K562 (cell line): ENCODE results near the gene UBE2D3. TPM values are rescaled to one million over a fixed set of nuclear protein-coding genes. Genes with fewer than 3 reads are reported as not detected.

Experiments
- ATAC-seq: fragments of 200-7000 bp; cut with Tn5 transposase; 3 replicates; pipeline ENCODE4 v1.9.1; 2020; ENCODE audit warnings: moderate library complexity
- BruUV-seq: library from RNA; stranded (reverse); fragments of 400-500 nt; replicated peaks from 2 replicates; lab custom pipeline; 2021; lab: Mats Ljungman, UMichigan
- CTCF ChIA-PET: fragments of 300-600 bp; formaldehyde crosslinking; extraction: SDS; loops from one replicate; lab custom pipeline; 2021; ENCODE audit warnings: low intra/inter-chr PET ratio; lab: Yijun Ruan, JAX
- POLR2A ChIA-PET: fragments of 300-600, 350-650 bp; sonication (Branson Sonifier 250); formaldehyde crosslinking; extraction: SDS; loops from one replicate; lab custom pipeline; 2021; ENCODE audit warnings: antibody characterized with exemption, inconsistent platforms; lab: Yijun Ruan, JAX
- DNase-seq, 4 experiments: peaks; one replicate each; pipeline versions ENCODE4 v3.0.0 to v3.0.0-alpha.2; 2011 to 2018; ENCODE audit warnings: low spot score in 3 of 4, mixed read lengths in 3 of 4; ENCODE audit errors: extremely low read depth in 1 of 4
- FAIRE-seq: peaks from 2 replicates; lab custom pipeline; 2011; peaks lifted over from hg19 to GRCh38; lab: Jason Lieb, UNC
- H2AFZ ChIP-seq: 2 replicates; pipeline ENCODE4 v1.6.0; 2011; ENCODE audit warnings: low read depth, low read length, control low read depth, inconsistent platforms
- H3K27ac ChIP-seq: fragments of 200-600 bp; 3 replicates; pipeline ENCODE4 v1.8.0; 2011; ENCODE audit warnings: low read depth, mild to moderate bottlenecking, control low read depth, inconsistent platforms, low read length, moderate library complexity, mixed read lengths; ENCODE audit errors: extremely low read depth
- H3K27me3 ChIP-seq, 2 experiments: fragments of 300-600 bp in 1 of 2; 2 replicates in 1 of 2; 3 replicates in 1 of 2; pipeline versions ENCODE4 v1.6.0 to v1.8.0; 2011; ENCODE audit warnings: inconsistent platforms in 2 of 2, low read length in 2 of 2, mild to moderate bottlenecking in 1 of 2, mixed read lengths in 1 of 2, moderate library complexity in 1 of 2; ENCODE audit not compliant: control insufficient read depth in 2 of 2, insufficient read depth in 2 of 2
- H3K36me3 ChIP-seq: fragments of 300-600 bp; 3 replicates; pipeline ENCODE4 v1.8.0; 2011; ENCODE audit warnings: mild to moderate bottlenecking, low read length, inconsistent platforms; ENCODE audit not compliant: control insufficient read depth, insufficient read depth
- H3K4me1 ChIP-seq, 2 experiments: fragments of 200-600 bp in 1 of 2; replicated peaks in 1 of 2; 2 replicates in 1 of 2; 3 replicates in 1 of 2; pipeline versions ENCODE4 v1.5.1 to v1.8.0; 2011; ENCODE audit warnings: inconsistent platforms in 2 of 2, low read length in 2 of 2, mild to moderate bottlenecking in 1 of 2, mixed read lengths in 1 of 2, moderate library complexity in 1 of 2; ENCODE audit not compliant: control insufficient read depth in 2 of 2, insufficient read depth in 2 of 2
- H3K4me2 ChIP-seq: 2 replicates; pipeline ENCODE4 v1.6.1; 2011; ENCODE audit warnings: low read length, control low read depth, inconsistent platforms, mixed read lengths; ENCODE audit not compliant: insufficient read depth
- H3K4me3 ChIP-seq: fragments of 200-600 bp; sonication (generic), shearing (Covaris generic); 2 replicates; pipeline ENCODE4 v1.5.1; 2016; ENCODE audit warnings: control low read depth, inconsistent platforms
- H3K79me2 ChIP-seq: fragments of 200-600 bp; 3 replicates; pipeline ENCODE4 v1.8.0; 2011; ENCODE audit warnings: low read length, inconsistent platforms; ENCODE audit not compliant: control insufficient read depth, insufficient read depth
- H3K9ac ChIP-seq, 2 experiments: 2 replicates each; pipeline versions ENCODE4 v1.6.0 to v1.6.1; 2011; ENCODE audit warnings: low read depth in 2 of 2, low read length in 2 of 2, control low read depth in 1 of 2, inconsistent platforms in 1 of 2, mild to moderate bottlenecking in 1 of 2, mixed read lengths in 1 of 2; ENCODE audit not compliant: insufficient read depth in 1 of 2
- H3K9me1 ChIP-seq: one replicate; pipeline ENCODE4 v1.6.0; 2011; ENCODE audit warnings: inconsistent platforms, mild to moderate bottlenecking, low read length, moderate library complexity; ENCODE audit not compliant: control insufficient read depth, insufficient read depth
- H3K9me3 ChIP-seq: replicated peaks from 2 replicates; pipeline ENCODE4 v1.5.1; 2011; ENCODE audit warnings: low read depth, low read length, inconsistent platforms; ENCODE audit not compliant: control insufficient read depth, insufficient read depth
- H4K20me1 ChIP-seq: replicated peaks from 2 replicates; pipeline ENCODE4 v1.6.1; 2011; ENCODE audit warnings: low read length, inconsistent platforms, mixed read lengths; ENCODE audit not compliant: control insufficient read depth, insufficient read depth
- DMBX1 ChIP-seq: fragments of 250-450 bp; sonication (Bioruptor Pico); IDR thresholded peaks from 2 replicates; pipeline ENCODE4 v1.8.0; 2022; ENCODE audit warnings: inconsistent platforms, mild to moderate bottlenecking, moderate library complexity, borderline replicate concordance
- POLR3G ChIP-seq: IDR thresholded peaks from 2 replicates; pipeline ENCODE4 v1.6.1; 2011; ENCODE audit not compliant: insufficient read length, insufficient replicate concordance; ENCODE audit errors: extremely low read depth
- WGBS: fragments of 100-300 bp; shearing (Covaris generic); methylation state at CpG from one replicate; pipeline ENCODE4 v1.1.6; 2016; ENCODE audit warnings: low coverage, mixed read lengths; ENCODE audit not compliant: insufficient coverage; ENCODE audit errors: missing lambda C conversion rate; 5-methylcytosine and 5-hydroxymethylcytosine counted together
- in situ Hi-C: fragments of 300-500 bp; cut with MboI; formaldehyde crosslinking; loops from 4 replicates; pipeline ENCODE4 v1.15.0; 2018; ENCODE audit warnings: inconsistent platforms, mixed read lengths
- intact Hi-C: fragments of 100-400 bp; cut with micrococcal nuclease; formaldehyde crosslinking; loops from 2 replicates; pipeline ENCODE4 v1.14.2; 2022
- polyA plus RNA-seq, 8 experiments: library from polyadenylated mRNA; depleted of rRNA in 4 of 8; stranded (reverse) in 5 of 8; unstranded in 3 of 8; fragments of >200 nt; fragmentation: Nextera tagmentation in 2 of 8; fragmentation: Illumina TruSeq in 1 of 8; extraction: Ambion mirVana in 2 of 8; extraction: Trizol in 1 of 8; gene quantifications; 2 replicates each; pipeline versions ENCODE4 v1.2.1 to v1.2.3, GENCODE V29; 2011 to 2014; ENCODE audit warnings: inconsistent platforms in 1 of 8, missing spikeins in 1 of 8
- total RNA-seq, 7 experiments: library from RNA; depleted of rRNA in 6 of 7; stranded (reverse); fragments of >200 nt in 6 of 7; fragmentation: Illumina TruSeq in 2 of 7; extraction: Trizol in 2 of 7; gene quantifications; 2 replicates each; pipeline versions ENCODE4 v1.2.1 to v1.2.3, GENCODE V29; 2011 to 2021; ENCODE audit warnings: low replicate concordance in 1 of 7
- TF ChIP-seq, protein P1 (sequence below): fragments of 450-650 bp; IDR thresholded peaks from 2 replicates; pipeline ENCODE4 v1.6.1; 2016; ENCODE audit warnings: mild to moderate bottlenecking, moderate library complexity
- TF ChIP-seq, protein P2 (sequence below): sonication (generic); formaldehyde crosslinking; IDR thresholded peaks from 2 replicates; pipeline ENCODE4 v1.8.0; 2023; ENCODE audit warnings: missing genetic modification reagents, mild to moderate bottlenecking, borderline replicate concordance

Gene UBE2D3
- total and polyA plus RNA-seq, 9 of the 15 experiments (the other 6 are each of a cell fraction or from before 2014, with no cell fraction given), result 191 to 618 (median 292) TPM

DNA sequence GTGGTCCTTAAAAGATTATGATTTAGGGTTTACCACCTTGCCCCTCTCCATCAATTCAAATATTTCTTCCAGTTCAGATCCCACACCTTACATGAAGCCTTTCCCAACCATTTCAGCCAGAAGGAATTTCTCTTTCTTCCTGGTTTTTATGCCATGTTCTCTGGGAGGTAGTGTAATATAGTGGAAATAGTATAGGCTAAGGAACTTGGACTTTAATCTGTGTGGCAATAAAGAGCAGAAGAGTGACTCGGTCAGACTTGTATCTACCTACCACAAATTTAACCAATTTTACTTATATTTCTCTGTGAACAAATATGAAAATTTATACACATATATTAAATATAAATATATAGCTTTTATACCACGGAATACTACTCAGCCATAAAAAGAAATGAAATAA lies 23.0 kb upstream of the UBE2D3 start:
- H3K79me2 ChIP-seq, result no peaks in the 10 kb centered on the region; the same call in 2 of the 3 replicates

More for the DNA sequence above, 23.0 kb upstream of the UBE2D3 start:
- no peak overlapping the region for H3K4me2 ChIP-seq
- FAIRE-seq (no peak), ATAC-seq (no peak), DNase-seq (no peak)
- no peaks in the 10 kb centered on the region for H3K36me3 ChIP-seq
- intact Hi-C loops, result no loop called here
- H3K27me3 ChIP-seq, result no peaks in the 10 kb centered on the region
- in situ Hi-C loops, result no loop called here
- no peaks in the 10 kb centered on the region for H3K9me3 ChIP-seq
- CTCF ChIA-PET, result no interaction called here
- TF ChIP-seq, protein P1, sequence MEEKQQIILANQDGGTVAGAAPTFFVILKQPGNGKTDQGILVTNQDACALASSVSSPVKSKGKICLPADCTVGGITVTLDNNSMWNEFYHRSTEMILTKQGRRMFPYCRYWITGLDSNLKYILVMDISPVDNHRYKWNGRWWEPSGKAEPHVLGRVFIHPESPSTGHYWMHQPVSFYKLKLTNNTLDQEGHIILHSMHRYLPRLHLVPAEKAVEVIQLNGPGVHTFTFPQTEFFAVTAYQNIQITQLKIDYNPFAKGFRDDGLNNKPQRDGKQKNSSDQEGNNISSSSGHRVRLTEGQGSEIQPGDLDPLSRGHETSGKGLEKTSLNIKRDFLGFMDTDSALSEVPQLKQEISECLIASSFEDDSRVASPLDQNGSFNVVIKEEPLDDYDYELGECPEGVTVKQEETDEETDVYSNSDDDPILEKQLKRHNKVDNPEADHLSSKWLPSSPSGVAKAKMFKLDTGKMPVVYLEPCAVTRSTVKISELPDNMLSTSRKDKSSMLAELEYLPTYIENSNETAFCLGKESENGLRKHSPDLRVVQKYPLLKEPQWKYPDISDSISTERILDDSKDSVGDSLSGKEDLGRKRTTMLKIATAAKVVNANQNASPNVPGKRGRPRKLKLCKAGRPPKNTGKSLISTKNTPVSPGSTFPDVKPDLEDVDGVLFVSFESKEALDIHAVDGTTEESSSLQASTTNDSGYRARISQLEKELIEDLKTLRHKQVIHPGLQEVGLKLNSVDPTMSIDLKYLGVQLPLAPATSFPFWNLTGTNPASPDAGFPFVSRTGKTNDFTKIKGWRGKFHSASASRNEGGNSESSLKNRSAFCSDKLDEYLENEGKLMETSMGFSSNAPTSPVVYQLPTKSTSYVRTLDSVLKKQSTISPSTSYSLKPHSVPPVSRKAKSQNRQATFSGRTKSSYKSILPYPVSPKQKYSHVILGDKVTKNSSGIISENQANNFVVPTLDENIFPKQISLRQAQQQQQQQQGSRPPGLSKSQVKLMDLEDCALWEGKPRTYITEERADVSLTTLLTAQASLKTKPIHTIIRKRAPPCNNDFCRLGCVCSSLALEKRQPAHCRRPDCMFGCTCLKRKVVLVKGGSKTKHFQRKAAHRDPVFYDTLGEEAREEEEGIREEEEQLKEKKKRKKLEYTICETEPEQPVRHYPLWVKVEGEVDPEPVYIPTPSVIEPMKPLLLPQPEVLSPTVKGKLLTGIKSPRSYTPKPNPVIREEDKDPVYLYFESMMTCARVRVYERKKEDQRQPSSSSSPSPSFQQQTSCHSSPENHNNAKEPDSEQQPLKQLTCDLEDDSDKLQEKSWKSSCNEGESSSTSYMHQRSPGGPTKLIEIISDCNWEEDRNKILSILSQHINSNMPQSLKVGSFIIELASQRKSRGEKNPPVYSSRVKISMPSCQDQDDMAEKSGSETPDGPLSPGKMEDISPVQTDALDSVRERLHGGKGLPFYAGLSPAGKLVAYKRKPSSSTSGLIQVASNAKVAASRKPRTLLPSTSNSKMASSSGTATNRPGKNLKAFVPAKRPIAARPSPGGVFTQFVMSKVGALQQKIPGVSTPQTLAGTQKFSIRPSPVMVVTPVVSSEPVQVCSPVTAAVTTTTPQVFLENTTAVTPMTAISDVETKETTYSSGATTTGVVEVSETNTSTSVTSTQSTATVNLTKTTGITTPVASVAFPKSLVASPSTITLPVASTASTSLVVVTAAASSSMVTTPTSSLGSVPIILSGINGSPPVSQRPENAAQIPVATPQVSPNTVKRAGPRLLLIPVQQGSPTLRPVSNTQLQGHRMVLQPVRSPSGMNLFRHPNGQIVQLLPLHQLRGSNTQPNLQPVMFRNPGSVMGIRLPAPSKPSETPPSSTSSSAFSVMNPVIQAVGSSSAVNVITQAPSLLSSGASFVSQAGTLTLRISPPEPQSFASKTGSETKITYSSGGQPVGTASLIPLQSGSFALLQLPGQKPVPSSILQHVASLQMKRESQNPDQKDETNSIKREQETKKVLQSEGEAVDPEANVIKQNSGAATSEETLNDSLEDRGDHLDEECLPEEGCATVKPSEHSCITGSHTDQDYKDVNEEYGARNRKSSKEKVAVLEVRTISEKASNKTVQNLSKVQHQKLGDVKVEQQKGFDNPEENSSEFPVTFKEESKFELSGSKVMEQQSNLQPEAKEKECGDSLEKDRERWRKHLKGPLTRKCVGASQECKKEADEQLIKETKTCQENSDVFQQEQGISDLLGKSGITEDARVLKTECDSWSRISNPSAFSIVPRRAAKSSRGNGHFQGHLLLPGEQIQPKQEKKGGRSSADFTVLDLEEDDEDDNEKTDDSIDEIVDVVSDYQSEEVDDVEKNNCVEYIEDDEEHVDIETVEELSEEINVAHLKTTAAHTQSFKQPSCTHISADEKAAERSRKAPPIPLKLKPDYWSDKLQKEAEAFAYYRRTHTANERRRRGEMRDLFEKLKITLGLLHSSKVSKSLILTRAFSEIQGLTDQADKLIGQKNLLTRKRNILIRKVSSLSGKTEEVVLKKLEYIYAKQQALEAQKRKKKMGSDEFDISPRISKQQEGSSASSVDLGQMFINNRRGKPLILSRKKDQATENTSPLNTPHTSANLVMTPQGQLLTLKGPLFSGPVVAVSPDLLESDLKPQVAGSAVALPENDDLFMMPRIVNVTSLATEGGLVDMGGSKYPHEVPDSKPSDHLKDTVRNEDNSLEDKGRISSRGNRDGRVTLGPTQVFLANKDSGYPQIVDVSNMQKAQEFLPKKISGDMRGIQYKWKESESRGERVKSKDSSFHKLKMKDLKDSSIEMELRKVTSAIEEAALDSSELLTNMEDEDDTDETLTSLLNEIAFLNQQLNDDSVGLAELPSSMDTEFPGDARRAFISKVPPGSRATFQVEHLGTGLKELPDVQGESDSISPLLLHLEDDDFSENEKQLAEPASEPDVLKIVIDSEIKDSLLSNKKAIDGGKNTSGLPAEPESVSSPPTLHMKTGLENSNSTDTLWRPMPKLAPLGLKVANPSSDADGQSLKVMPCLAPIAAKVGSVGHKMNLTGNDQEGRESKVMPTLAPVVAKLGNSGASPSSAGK, result no peak
- TF ChIP-seq, protein P2, sequence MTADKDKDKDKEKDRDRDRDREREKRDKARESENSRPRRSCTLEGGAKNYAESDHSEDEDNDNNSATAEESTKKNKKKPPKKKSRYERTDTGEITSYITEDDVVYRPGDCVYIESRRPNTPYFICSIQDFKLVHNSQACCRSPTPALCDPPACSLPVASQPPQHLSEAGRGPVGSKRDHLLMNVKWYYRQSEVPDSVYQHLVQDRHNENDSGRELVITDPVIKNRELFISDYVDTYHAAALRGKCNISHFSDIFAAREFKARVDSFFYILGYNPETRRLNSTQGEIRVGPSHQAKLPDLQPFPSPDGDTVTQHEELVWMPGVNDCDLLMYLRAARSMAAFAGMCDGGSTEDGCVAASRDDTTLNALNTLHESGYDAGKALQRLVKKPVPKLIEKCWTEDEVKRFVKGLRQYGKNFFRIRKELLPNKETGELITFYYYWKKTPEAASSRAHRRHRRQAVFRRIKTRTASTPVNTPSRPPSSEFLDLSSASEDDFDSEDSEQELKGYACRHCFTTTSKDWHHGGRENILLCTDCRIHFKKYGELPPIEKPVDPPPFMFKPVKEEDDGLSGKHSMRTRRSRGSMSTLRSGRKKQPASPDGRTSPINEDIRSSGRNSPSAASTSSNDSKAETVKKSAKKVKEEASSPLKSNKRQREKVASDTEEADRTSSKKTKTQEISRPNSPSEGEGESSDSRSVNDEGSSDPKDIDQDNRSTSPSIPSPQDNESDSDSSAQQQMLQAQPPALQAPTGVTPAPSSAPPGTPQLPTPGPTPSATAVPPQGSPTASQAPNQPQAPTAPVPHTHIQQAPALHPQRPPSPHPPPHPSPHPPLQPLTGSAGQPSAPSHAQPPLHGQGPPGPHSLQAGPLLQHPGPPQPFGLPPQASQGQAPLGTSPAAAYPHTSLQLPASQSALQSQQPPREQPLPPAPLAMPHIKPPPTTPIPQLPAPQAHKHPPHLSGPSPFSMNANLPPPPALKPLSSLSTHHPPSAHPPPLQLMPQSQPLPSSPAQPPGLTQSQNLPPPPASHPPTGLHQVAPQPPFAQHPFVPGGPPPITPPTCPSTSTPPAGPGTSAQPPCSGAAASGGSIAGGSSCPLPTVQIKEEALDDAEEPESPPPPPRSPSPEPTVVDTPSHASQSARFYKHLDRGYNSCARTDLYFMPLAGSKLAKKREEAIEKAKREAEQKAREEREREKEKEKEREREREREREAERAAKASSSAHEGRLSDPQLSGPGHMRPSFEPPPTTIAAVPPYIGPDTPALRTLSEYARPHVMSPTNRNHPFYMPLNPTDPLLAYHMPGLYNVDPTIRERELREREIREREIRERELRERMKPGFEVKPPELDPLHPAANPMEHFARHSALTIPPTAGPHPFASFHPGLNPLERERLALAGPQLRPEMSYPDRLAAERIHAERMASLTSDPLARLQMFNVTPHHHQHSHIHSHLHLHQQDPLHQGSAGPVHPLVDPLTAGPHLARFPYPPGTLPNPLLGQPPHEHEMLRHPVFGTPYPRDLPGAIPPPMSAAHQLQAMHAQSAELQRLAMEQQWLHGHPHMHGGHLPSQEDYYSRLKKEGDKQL (CRISPR knock-in tag), result no peak
- TF ChIP-seq DMBX1 (CRISPR knock-in tag) (no peak), POLR3G (no peak)
- no peak overlapping the region for H3K27ac ChIP-seq
- H3K9me1 ChIP-seq, result no peaks in the 10 kb centered on the region
- POLR2A ChIA-PET, result interaction anchor here (0.8 to 1.2 kb wide), 2 partner anchors 17 to 22 kb away, joined by 3 read pairs; no protein-coding TSS in a partner anchor
- H2AFZ ChIP-seq, result no peak overlapping the region
- no peak overlapping the region for H3K9ac ChIP-seq
- H3K4me1 ChIP-seq, result no peaks in the 10 kb centered on the region
- H3K4me3 ChIP-seq, result no peak overlapping the region
- no peaks in the 10 kb centered on the region for H4K20me1 ChIP-seq
- WGBS, result 46% methylated on average over 2 of the region's 2 CpGs
- no TSS peak for BruUV-seq
